Measurements from ENCODE around the gene CDC20B. TPM values are rescaled to one million over a fixed set of nuclear protein-coding genes. Genes with fewer than 3 reads are reported as not detected.

The CDC20B gene
- total and polyA plus RNA-seq, 3 experiments from 2014 or later, result 0.16 TPM; not detected in 2

GRCh38 chr5:55140908-55141665, 31.9 kb downstream of the CDC20B start:
- no peak overlapping the region for H3K4me3 Mint-ChIP-seq

GRCh38 chr5:55136521-55136920, 36.5 kb downstream of the CDC20B start:
- peaks cover 0 to 3% (median 0%) of the 10 kb centered on the region in 5 donors for H3K9me3 Mint-ChIP-seq
- Histone ChIP-seq H3K36me3 (ENCODE audit: insufficient read depth, low read length) (no peaks in the 10 kb centered on the region), H3K4me3 (ENCODE audit: low read length) (no peak overlapping the region), H3K27ac (ENCODE audit: low read depth, low read length) (no peak overlapping the region), H3K9me3 (ENCODE audit: low read length) (no peaks in the 10 kb centered on the region), H3K27me3 (ENCODE audit: insufficient read depth, low read length, poor library complexity, severe bottlenecking) (no peaks in the 10 kb centered on the region), H3K4me1 (ENCODE audit: insufficient read depth, low read length) (peaks cover 15% of the 10 kb centered on the region)
- no peak for DNase-seq
- CTCF ChIA-PET, result no interaction called here
- no peak overlapping the region for H3K4me3 Mint-ChIP-seq
- no peaks in the 10 kb centered on the region for H3K27me3 Mint-ChIP-seq
- peaks cover 25 to 27% (median 27%) of the 10 kb centered on the region in 3 donors for H3K4me1 Mint-ChIP-seq
- H3K27ac Mint-ChIP-seq, result no peak overlapping the region
- POLR2A ChIA-PET, result no interaction called here
- peaks cover 0 to 9% (median 0%) of the 10 kb centered on the region in 3 donors for H3K36me3 Mint-ChIP-seq

More at GRCh38 chr5:55140908-55141665, 31.9 kb downstream of the CDC20B start:
- no peak for DNase-seq
- H3K9me3 Mint-ChIP-seq, result no peaks in the 10 kb centered on the region
- Histone ChIP-seq H3K9me3 (ENCODE audit: low read length) (no peaks in the 10 kb centered on the region), H3K27me3 (ENCODE audit: insufficient read depth, low read length, poor library complexity, severe bottlenecking) (no peaks in the 10 kb centered on the region), H3K4me3 (ENCODE audit: low read length) (no peak overlapping the region), H3K4me1 (ENCODE audit: insufficient read depth, low read length) (peaks cover 14% of the 10 kb centered on the region), H3K36me3 (ENCODE audit: insufficient read depth, low read length) (no peaks in the 10 kb centered on the region), H3K27ac (ENCODE audit: low read depth, low read length) (no peak overlapping the region)
- ChIA-PET POLR2A (no interaction called here), CTCF (interaction anchor here (0.9 to 6.1 kb wide), 6 partner anchors 18 to 235 kb away, joined by 3 to 40 read pairs (median 5); no protein-coding TSS in a partner anchor)
- peaks cover 0 to 2% of the 10 kb centered on the region in 2 donors for H3K27me3 Mint-ChIP-seq
- H3K27ac Mint-ChIP-seq, result peak overlapping the region in 3 of 8 donors; percentile 10 to 44 (median 23)
- peaks cover 20 to 33% (median 22%) of the 10 kb centered on the region in 3 donors for H3K4me1 Mint-ChIP-seq
- H3K36me3 Mint-ChIP-seq, result peaks cover 0 to 1% (median 0%) of the 10 kb centered on the region in 3 donors

GRCh38 chr5:55134053-55134722, 38.8 kb downstream of the CDC20B start:
- peak overlapping the region in 5 of 7 donors; percentile 2 to 44 (median 25) for H3K4me3 Mint-ChIP-seq
- no peak overlapping the region for H3K27ac ChIP-seq (ENCODE audit: low read depth, low read length)
- H3K27me3 ChIP-seq (ENCODE audit: insufficient read depth, low read length, poor library complexity, severe bottlenecking), result no peaks in the 10 kb centered on the region
- H3K9me3 Mint-ChIP-seq, result peaks cover 0 to 15% (median 13%) of the 10 kb centered on the region in 5 donors
- peaks cover 16 to 19% (median 18%) of the 10 kb centered on the region in 3 donors for H3K4me1 Mint-ChIP-seq
- CTCF ChIA-PET, result interaction anchor here (0.9 to 1.1 kb wide), 3 partner anchors 26 to 228 kb away, joined by 3 to 5 read pairs (median 3); partner anchors contain the start of gene GPX8
- no peaks in the 10 kb centered on the region for H3K9me3 ChIP-seq (ENCODE audit: low read length)
- H3K4me3 ChIP-seq (ENCODE audit: low read length), result no peak overlapping the region
- peaks cover 11% of the 10 kb centered on the region for H3K4me1 ChIP-seq (ENCODE audit: insufficient read depth, low read length)
- no peaks in the 10 kb centered on the region for H3K27me3 Mint-ChIP-seq
- peak overlapping the region in 2 of 8 donors; percentile 18 to 36 for H3K27ac Mint-ChIP-seq
- peaks cover 0 to 28% (median 0%) of the 10 kb centered on the region in 3 donors for H3K36me3 Mint-ChIP-seq
- POLR2A ChIA-PET, result no interaction called here
- DNase-seq, result peak in 1 of 5 donors; percentile 21
- H3K36me3 ChIP-seq (ENCODE audit: insufficient read depth, low read length), result no peaks in the 10 kb centered on the region

- no peaks in the 10 kb centered on the region for H3K27me3 Mint-ChIP-seq
- peaks cover 2 to 6% (median 2%) of the 10 kb centered on the region in 3 donors for H3K4me1 Mint-ChIP-seq
- POLR2A ChIA-PET, result no interaction called here
- H3K4me3 Mint-ChIP-seq, result no peak overlapping the region
- Histone ChIP-seq H3K36me3 (ENCODE audit: insufficient read depth, low read length) (no peaks in the 10 kb centered on the region), H3K27me3 (ENCODE audit: insufficient read depth, low read length, poor library complexity, severe bottlenecking) (no peaks in the 10 kb centered on the region), H3K27ac (ENCODE audit: low read depth, low read length) (no peak overlapping the region), H3K4me3 (ENCODE audit: low read length) (no peak overlapping the region), H3K4me1 (ENCODE audit: insufficient read depth, low read length) (no peaks in the 10 kb centered on the region), H3K9me3 (ENCODE audit: low read length) (no peaks in the 10 kb centered on the region)
- DNase-seq, result no peak
- no peaks in the 10 kb centered on the region for H3K36me3 Mint-ChIP-seq
- no peaks in the 10 kb centered on the region for H3K9me3 Mint-ChIP-seq
- no peak overlapping the region for H3K27ac Mint-ChIP-seq
- CTCF ChIA-PET, result interaction anchor here (1.2 kb wide), 1 partner anchor 101 kb away, joined by 3 read pairs; no protein-coding TSS in a partner anchor
These were observed 49.6 kb downstream of the CDC20B start for GRCh38 chr5:55123365-55123764.

GRCh38 chr5:55114061-55114460, 58.9 kb downstream of the CDC20B start:
- peaks cover 17 to 24% (median 18%) of the 10 kb centered on the region in 3 donors for H3K36me3 Mint-ChIP-seq
- peak overlapping the region in 5 of 8 donors; percentile 0 to 76 (median 38) for H3K27ac Mint-ChIP-seq
- no peaks in the 10 kb centered on the region for H3K9me3 ChIP-seq (ENCODE audit: low read length)
- ChIA-PET CTCF (interaction anchor here (1.0 kb wide), 1 partner anchor 9 kb away, joined by 4 read pairs; no protein-coding TSS in a partner anchor), POLR2A (interaction anchor here (1.2 kb wide), 1 partner anchor 9 kb away, joined by 3 read pairs; no protein-coding TSS in a partner anchor)
- H3K4me1 Mint-ChIP-seq, result peaks cover 23 to 33% (median 25%) of the 10 kb centered on the region in 3 donors
- peaks cover 4% of the 10 kb centered on the region for H3K36me3 ChIP-seq (ENCODE audit: insufficient read depth, low read length)
- peaks cover 15% of the 10 kb centered on the region for H3K4me1 ChIP-seq (ENCODE audit: insufficient read depth, low read length)
- H3K4me3 Mint-ChIP-seq, result no peak overlapping the region
- no peak for DNase-seq
- no peaks in the 10 kb centered on the region for H3K27me3 ChIP-seq (ENCODE audit: insufficient read depth, low read length, poor library complexity, severe bottlenecking)
- no peak overlapping the region for H3K27ac ChIP-seq (ENCODE audit: low read depth, low read length)
- H3K4me3 ChIP-seq (ENCODE audit: low read length), result no peak overlapping the region
- peaks cover 0 to 4% of the 10 kb centered on the region in 2 donors for H3K27me3 Mint-ChIP-seq
- no peaks in the 10 kb centered on the region for H3K9me3 Mint-ChIP-seq

GRCh38 chr5:55113327-55113726, 59.6 kb downstream of the CDC20B start:
- ChIA-PET CTCF (interaction anchor here (1.0 kb wide), 1 partner anchor 9 kb away, joined by 4 read pairs; no protein-coding TSS in a partner anchor), POLR2A (interaction anchor here (1.2 kb wide), 1 partner anchor 9 kb away, joined by 3 read pairs; no protein-coding TSS in a partner anchor)

GRCh38 chr5:55110217-55110616, 62.8 kb downstream of the CDC20B start:
- peaks cover 27% of the 10 kb centered on the region for H3K4me1 ChIP-seq (ENCODE audit: insufficient read depth, low read length)
- H3K4me3 Mint-ChIP-seq, result peak overlapping the region in 2 of 7 donors; percentile 13 to 33
- no peaks in the 10 kb centered on the region for H3K9me3 Mint-ChIP-seq
- H3K27me3 ChIP-seq (ENCODE audit: insufficient read depth, low read length, poor library complexity, severe bottlenecking), result no peaks in the 10 kb centered on the region
- DNase-seq, result no peak
- ChIA-PET POLR2A (no interaction called here), CTCF (no interaction called here)
- peak overlapping the region in 3 of 8 donors; percentile 5 to 66 (median 54) for H3K27ac Mint-ChIP-seq
- H3K36me3 ChIP-seq (ENCODE audit: insufficient read depth, low read length), result peaks cover 23% of the 10 kb centered on the region
- H3K36me3 Mint-ChIP-seq, result peaks cover 36 to 52% (median 37%) of the 10 kb centered on the region in 3 donors
- no peak overlapping the region for H3K4me3 ChIP-seq (ENCODE audit: low read length)
- H3K9me3 ChIP-seq (ENCODE audit: low read length), result no peaks in the 10 kb centered on the region
- no peak overlapping the region for H3K27ac ChIP-seq (ENCODE audit: low read depth, low read length)
- peaks cover 53 to 64% (median 55%) of the 10 kb centered on the region in 3 donors for H3K4me1 Mint-ChIP-seq
- no peaks in the 10 kb centered on the region for H3K27me3 Mint-ChIP-seq

More at GRCh38 chr5:55113327-55113726, 59.6 kb downstream of the CDC20B start:
- H3K27ac ChIP-seq (ENCODE audit: low read depth, low read length), result no peak overlapping the region
- peaks cover 9% of the 10 kb centered on the region for H3K36me3 ChIP-seq (ENCODE audit: insufficient read depth, low read length)
- Mint-ChIP-seq H3K4me3 (peak overlapping the region in 1 of 7 donors; percentile 2), H3K36me3 (peaks cover 18 to 31% (median 24%) of the 10 kb centered on the region in 3 donors), H3K4me1 (peaks cover 30 to 40% (median 32%) of the 10 kb centered on the region in 3 donors), H3K27me3 (peaks cover 0 to 4% of the 10 kb centered on the region in 2 donors), H3K27ac (peak overlapping the region in 5 of 8 donors; percentile 3 to 76 (median 16)), H3K9me3 (no peaks in the 10 kb centered on the region)
- no peaks in the 10 kb centered on the region for H3K27me3 ChIP-seq (ENCODE audit: insufficient read depth, low read length, poor library complexity, severe bottlenecking)
- no peak overlapping the region for H3K4me3 ChIP-seq (ENCODE audit: low read length)
- DNase-seq, result no peak
- H3K4me1 ChIP-seq (ENCODE audit: insufficient read depth, low read length), result peaks cover 19% of the 10 kb centered on the region
- H3K9me3 ChIP-seq (ENCODE audit: low read length), result no peaks in the 10 kb centered on the region
